SKM-1 (cell line): Measurements from ENCODE around the gene EME2.
"Not testable (repeated sequence)": the region's sequence is repeated elsewhere in the genome, so short reads cannot be mapped to it uniquely, and the experiment has no call there.

Experiments
- DNase-seq: peaks from one replicate; lab custom pipeline; 2025; ENCODE audit not compliant: unreplicated experiment; lab: John Stamatoyannopoulos, UW

Gene EME2

GRCh38 chr16:1790611-1791255 lies 18.1 kb downstream of the EME2 start:
- no peak for DNase-seq

- DNase-seq, result no peak
Observed at GRCh38 chr16:1791256-1791942, 18.8 kb downstream of the EME2 start.

GRCh38 chr16:1791943-1792812 lies 19.6 kb downstream of the EME2 start:
- no peak for DNase-seq

GRCh38 chr16:1792836-1793577 lies 20.4 kb downstream of the EME2 start:
- DNase-seq, result no peak

- no peak for DNase-seq
Observed at GRCh38 chr16:1793578-1794220, 21.1 kb downstream of the EME2 start, which contains the start of gene IGFALS. IGFALS (minus strand) TSS chr16:1793705; CDS start chr16:1793652, 53 bp downstream.

- DNase-seq, result no peak
Observed at GRCh38 chr16:1794221-1794871, 21.7 kb downstream of the EME2 start.

GRCh38 chr16:1794908-1795666 lies 22.5 kb downstream of the EME2 start:
- no peak for DNase-seq

- not testable (repeated sequence) for DNase-seq
Observed at GRCh38 chr16:1799263-1799662, 26.7 kb downstream of the EME2 start.

- no peak for DNase-seq
Observed at GRCh38 chr16:1800701-1801100, 28.1 kb downstream of the EME2 start.

GRCh38 chr16:1807626-1808025 lies 35.0 kb downstream of the EME2 start:
- no peak for DNase-seq

GRCh38 chr16:1808691-1809090 lies 36.1 kb downstream of the EME2 start:
- DNase-seq, result no peak

- no peak for DNase-seq
Observed at GRCh38 chr16:1809281-1809801, 36.7 kb downstream of the EME2 start.

GRCh38 chr16:1810106-1810505 lies 37.5 kb downstream of the EME2 start:
- DNase-seq, result no peak

- no peak for DNase-seq
Observed at GRCh38 chr16:1810536-1810935, 37.9 kb downstream of the EME2 start.

GRCh38 chr16:1812732-1813163 lies 40.1 kb downstream of the EME2 start:
- DNase-seq, result no peak

GRCh38 chr16:1815461-1815860 lies 42.9 kb downstream of the EME2 start:
- DNase-seq, result no peak

- no peak for DNase-seq
Observed at GRCh38 chr16:1816396-1817275, 44.0 kb downstream of the EME2 start.

GRCh38 chr16:1817276-1817589 lies 44.6 kb downstream of the EME2 start:
- no peak for DNase-seq
